Neural progenitor cell (in vitro differentiated cells): ENCODE data around the gene PUS7L. TPM values are rescaled to one million over a fixed set of nuclear protein-coding genes. Genes with fewer than 3 reads are reported as not detected.

Experiments used
- DNase-seq: peaks from one replicate; pipeline ENCODE4 v3.0.0-alpha.2; 2016; ENCODE audit warnings: low spot score
- H2AFZ ChIP-seq: fragments of 200-600 bp; sonication (generic); replicated peaks from 2 replicates; pipeline ENCODE4 v1.6.1; 2016; ENCODE audit warnings: antibody characterized with exemption
- H3F3A ChIP-seq: fragments of 200-600 bp; sonication (generic); 2 replicates; pipeline ENCODE4 v1.6.1; 2016; ENCODE audit warnings: antibody characterized with exemption, low read depth
- H3K27ac ChIP-seq: fragments of 200-600 bp; sonication (generic); 2 replicates; pipeline ENCODE4 v1.5.1; 2016; ENCODE audit warnings: mild to moderate bottlenecking
- H3K27me3 ChIP-seq: fragments of 200-600 bp; sonication (generic); 2 replicates; pipeline ENCODE4 v1.6.1; 2016; ENCODE audit warnings: mild to moderate bottlenecking, moderate library complexity
- H3K36me3 ChIP-seq: fragments of 200-600 bp; sonication (generic); 2 replicates; pipeline ENCODE4 v1.5.1; 2016
- H3K4me1 ChIP-seq: fragments of 200-600 bp; sonication (generic); 2 replicates; pipeline ENCODE4 v1.6.1; 2016; ENCODE audit warnings: mixed run types
- H3K4me2 ChIP-seq: fragments of 200-600 bp; sonication (generic); 2 replicates; pipeline ENCODE4 v1.6.1; 2016
- H3K4me3 ChIP-seq: fragments of 200-600 bp; sonication (generic); 2 replicates; pipeline ENCODE4 v1.5.1; 2016
- H3K79me2 ChIP-seq: fragments of 200-600 bp; sonication (generic); 2 replicates; pipeline ENCODE4 v1.6.1; 2016; ENCODE audit warnings: low read depth
- H3K9ac ChIP-seq: fragments of 200-600 bp; sonication (generic); 2 replicates; pipeline ENCODE4 v1.6.1; 2016
- H3K9me3 ChIP-seq: fragments of 200-600 bp; sonication (generic); 2 replicates; pipeline ENCODE4 v1.5.1; 2016; ENCODE audit warnings: low read depth
- H4K20me1 ChIP-seq: fragments of 200-600 bp; sonication (generic); 2 replicates; pipeline ENCODE4 v1.6.1; 2016; ENCODE audit warnings: low read depth
- H3K27ac Mint-ChIP-seq: 3 replicates; pipeline ENCODE4 v1.8.0; 2021; ENCODE audit warnings: mixed read lengths
- H3K27me3 Mint-ChIP-seq: 2 replicates; pipeline ENCODE4 v1.8.0; 2022; ENCODE audit warnings: low read depth, mild to moderate bottlenecking, inconsistent platforms, moderate library complexity, mixed read lengths; ENCODE audit not compliant: insufficient read depth
- H3K36me3 Mint-ChIP-seq: 3 replicates; pipeline ENCODE4 v1.8.0; 2021; ENCODE audit warnings: mixed read lengths
- H3K4me1 Mint-ChIP-seq: 3 replicates; pipeline ENCODE4 v1.8.0; 2021; ENCODE audit warnings: mixed read lengths
- H3K4me3 Mint-ChIP-seq: 3 replicates; pipeline ENCODE4 v1.8.0; 2021; ENCODE audit warnings: mild to moderate bottlenecking, moderate library complexity, mixed read lengths
- H3K9me3 Mint-ChIP-seq: 3 replicates; pipeline ENCODE4 v1.8.0; 2020; ENCODE audit warnings: mixed read lengths
- EZH2 ChIP-seq: fragments of 200-600 bp; sonication (generic); IDR thresholded peaks from 2 replicates; pipeline ENCODE4 v1.6.1; 2017; ENCODE audit warnings: antibody characterized with exemption, mild to moderate bottlenecking, moderate library complexity
- EZH2phosphoT487 ChIP-seq: fragments of 200-600 bp; sonication (generic); IDR thresholded peaks from 2 replicates; pipeline ENCODE4 v1.6.1; 2017; ENCODE audit warnings: antibody characterized with exemption
- total RNA-seq: library from RNA; depleted of rRNA; stranded (reverse); fragments of >200 nt; gene quantifications from 2 replicates; pipeline ENCODE4 v1.2.3, GENCODE V29; 2015; ENCODE audit warnings: low replicate concordance
- TF ChIP-seq, protein P1 (sequence below): fragments of 200-600 bp; sonication (generic); IDR thresholded peaks from 2 replicates; pipeline ENCODE4 v1.5.1; 2017; ENCODE audit warnings: antibody characterized with exemption, mild to moderate bottlenecking

The PUS7L gene
- total RNA-seq, 1 donor from 2014 or later = 42.6 TPM

- no peak overlapping the region for H3K4me3 Mint-ChIP-seq
- no peak overlapping the region for H3K4me3 ChIP-seq
Measured at GRCh38 chr12:43744826-43745225, 13.8 kb downstream of the PUS7L start.

GRCh38 chr12:43742106-43742505, 16.5 kb downstream of the PUS7L start:
- peaks cover 12% of the 10 kb centered on the region for H3K36me3 ChIP-seq
- no peak overlapping the region for H2AFZ ChIP-seq
- no peaks in the 10 kb centered on the region for H3K27me3 ChIP-seq
- no peak for DNase-seq
- H3K4me1 Mint-ChIP-seq = no peaks in the 10 kb centered on the region
- H3K27me3 Mint-ChIP-seq = no peaks in the 10 kb centered on the region
- H3K4me3 ChIP-seq = no peak overlapping the region
- H4K20me1 ChIP-seq = no peaks in the 10 kb centered on the region
- TF ChIP-seq EZH2phosphoT487 (no peak), EZH2 (no peak)
- TF ChIP-seq, protein P1, sequence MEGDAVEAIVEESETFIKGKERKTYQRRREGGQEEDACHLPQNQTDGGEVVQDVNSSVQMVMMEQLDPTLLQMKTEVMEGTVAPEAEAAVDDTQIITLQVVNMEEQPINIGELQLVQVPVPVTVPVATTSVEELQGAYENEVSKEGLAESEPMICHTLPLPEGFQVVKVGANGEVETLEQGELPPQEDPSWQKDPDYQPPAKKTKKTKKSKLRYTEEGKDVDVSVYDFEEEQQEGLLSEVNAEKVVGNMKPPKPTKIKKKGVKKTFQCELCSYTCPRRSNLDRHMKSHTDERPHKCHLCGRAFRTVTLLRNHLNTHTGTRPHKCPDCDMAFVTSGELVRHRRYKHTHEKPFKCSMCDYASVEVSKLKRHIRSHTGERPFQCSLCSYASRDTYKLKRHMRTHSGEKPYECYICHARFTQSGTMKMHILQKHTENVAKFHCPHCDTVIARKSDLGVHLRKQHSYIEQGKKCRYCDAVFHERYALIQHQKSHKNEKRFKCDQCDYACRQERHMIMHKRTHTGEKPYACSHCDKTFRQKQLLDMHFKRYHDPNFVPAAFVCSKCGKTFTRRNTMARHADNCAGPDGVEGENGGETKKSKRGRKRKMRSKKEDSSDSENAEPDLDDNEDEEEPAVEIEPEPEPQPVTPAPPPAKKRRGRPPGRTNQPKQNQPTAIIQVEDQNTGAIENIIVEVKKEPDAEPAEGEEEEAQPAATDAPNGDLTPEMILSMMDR = no peak
- peaks cover 5% of the 10 kb centered on the region for H3K36me3 Mint-ChIP-seq
- H3K9ac ChIP-seq = no peak overlapping the region
- no peaks in the 10 kb centered on the region for H3K79me2 ChIP-seq
- no peaks in the 10 kb centered on the region for H3F3A ChIP-seq
- no peak overlapping the region for H3K27ac ChIP-seq
- no peaks in the 10 kb centered on the region for H3K9me3 ChIP-seq
- no peaks in the 10 kb centered on the region for H3K4me1 ChIP-seq
- H3K4me3 Mint-ChIP-seq = no peak overlapping the region
- no peaks in the 10 kb centered on the region for H3K9me3 Mint-ChIP-seq
- H3K27ac Mint-ChIP-seq = no peak overlapping the region
- no peak overlapping the region for H3K4me2 ChIP-seq

More at GRCh38 chr12:43744826-43745225, 13.8 kb downstream of the PUS7L start:
- no peak overlapping the region for H3K9ac ChIP-seq
- no peak overlapping the region for H3K4me2 ChIP-seq
- H3K36me3 ChIP-seq = peaks cover 12% of the 10 kb centered on the region
- H3K4me1 Mint-ChIP-seq = no peaks in the 10 kb centered on the region
- no peaks in the 10 kb centered on the region for H3K27me3 ChIP-seq
- no peaks in the 10 kb centered on the region for H4K20me1 ChIP-seq
- no peaks in the 10 kb centered on the region for H3K9me3 Mint-ChIP-seq
- TF ChIP-seq EZH2 (no peak), EZH2phosphoT487 (no peak)
- TF ChIP-seq, protein P1 = no peak
- no peaks in the 10 kb centered on the region for H3K79me2 ChIP-seq
- DNase-seq = no peak
- no peaks in the 10 kb centered on the region for H3K9me3 ChIP-seq
- no peak overlapping the region for H3K27ac ChIP-seq
- no peaks in the 10 kb centered on the region for H3F3A ChIP-seq
- H3K27ac Mint-ChIP-seq = no peak overlapping the region
- no peak overlapping the region for H2AFZ ChIP-seq
- H3K27me3 Mint-ChIP-seq = no peaks in the 10 kb centered on the region
- no peaks in the 10 kb centered on the region for H3K4me1 ChIP-seq
- H3K36me3 Mint-ChIP-seq = peaks cover 5% of the 10 kb centered on the region

DNA sequence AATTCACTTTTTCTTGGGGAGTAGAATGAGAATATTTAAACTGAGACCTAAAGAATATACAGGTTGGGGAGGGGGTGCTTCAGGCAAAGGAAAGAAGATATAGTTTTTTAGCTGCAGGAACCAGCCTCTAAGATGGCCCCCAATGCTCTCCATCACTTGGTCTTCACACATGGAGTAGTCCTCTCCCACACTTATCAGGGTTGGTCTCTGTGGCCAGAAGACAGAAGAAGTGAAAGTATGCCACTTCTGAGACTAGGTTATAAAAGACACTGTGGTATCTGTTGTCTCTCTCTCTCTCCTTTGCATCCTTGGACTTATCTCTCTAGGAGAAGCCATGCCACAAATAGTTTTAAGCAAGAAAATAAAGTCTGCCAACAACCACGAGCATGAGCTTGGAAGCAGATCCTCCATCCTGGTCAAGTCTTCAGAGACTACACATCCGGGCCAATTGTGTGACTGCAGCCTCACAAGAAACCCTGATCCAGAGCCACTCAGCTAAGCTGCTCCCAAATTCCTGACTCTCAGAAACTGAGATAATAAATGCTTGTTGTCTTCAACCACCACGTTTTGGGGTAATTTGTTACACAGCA, 18.0 kb downstream of the PUS7L start:
- no peaks in the 10 kb centered on the region for H3K27me3 ChIP-seq
- H4K20me1 ChIP-seq = no peaks in the 10 kb centered on the region
- no peak overlapping the region for H3K4me3 ChIP-seq
- no peak for DNase-seq
- H3F3A ChIP-seq = no peaks in the 10 kb centered on the region
- no peaks in the 10 kb centered on the region for H3K4me1 Mint-ChIP-seq
- no peaks in the 10 kb centered on the region for H3K4me1 ChIP-seq
- H3K27me3 Mint-ChIP-seq = no peaks in the 10 kb centered on the region
- no peak overlapping the region for H3K9ac ChIP-seq
- H3K36me3 ChIP-seq = peaks cover 14% of the 10 kb centered on the region
- no peak overlapping the region for H3K27ac ChIP-seq
- H3K4me3 Mint-ChIP-seq = no peak overlapping the region
- no peak overlapping the region for H2AFZ ChIP-seq
- H3K79me2 ChIP-seq = no peaks in the 10 kb centered on the region
- no peak overlapping the region for H3K4me2 ChIP-seq
- H3K36me3 Mint-ChIP-seq = peaks cover 5% of the 10 kb centered on the region
- H3K27ac Mint-ChIP-seq = no peak overlapping the region
- TF ChIP-seq, protein P1 = no peak
- TF ChIP-seq EZH2 = no peak
- no peak for TF ChIP-seq EZH2phosphoT487
- no peaks in the 10 kb centered on the region for H3K9me3 Mint-ChIP-seq
- H3K9me3 ChIP-seq = no peaks in the 10 kb centered on the region
